ENCODE measurements around the gene C1QTNF7.

C1QTNF7 gene

DNA sequence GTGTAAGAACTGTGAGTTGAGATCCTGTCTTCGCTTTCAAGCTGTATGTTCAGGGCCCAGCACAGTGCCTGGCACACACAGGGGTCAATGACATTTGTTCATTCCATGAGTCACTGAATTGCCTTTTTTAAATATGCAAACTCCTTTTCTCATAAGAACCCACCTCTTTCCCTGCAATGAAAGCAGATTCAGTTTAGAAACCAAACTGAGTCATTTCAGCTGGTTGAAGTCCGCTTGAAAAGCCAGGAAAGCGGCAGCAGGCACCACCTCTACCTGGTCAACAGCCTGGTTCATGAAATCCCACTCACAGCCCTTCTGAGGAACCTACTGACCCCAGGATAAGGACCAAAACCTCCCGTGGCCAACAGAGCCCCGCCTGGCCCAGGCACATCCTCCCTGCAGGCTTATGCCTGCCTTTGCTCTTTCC, 4.5 kb upstream of the C1QTNF7 start:
- TF ChIP-seq ZFX (IDR thresholded peaks at IDR 0.05) (no peak), CTCF (conservative IDR thresholded peaks at IDR 0.05) (no peak)
- no peak overlapping the region for H3K27ac ChIP-seq

DNA sequence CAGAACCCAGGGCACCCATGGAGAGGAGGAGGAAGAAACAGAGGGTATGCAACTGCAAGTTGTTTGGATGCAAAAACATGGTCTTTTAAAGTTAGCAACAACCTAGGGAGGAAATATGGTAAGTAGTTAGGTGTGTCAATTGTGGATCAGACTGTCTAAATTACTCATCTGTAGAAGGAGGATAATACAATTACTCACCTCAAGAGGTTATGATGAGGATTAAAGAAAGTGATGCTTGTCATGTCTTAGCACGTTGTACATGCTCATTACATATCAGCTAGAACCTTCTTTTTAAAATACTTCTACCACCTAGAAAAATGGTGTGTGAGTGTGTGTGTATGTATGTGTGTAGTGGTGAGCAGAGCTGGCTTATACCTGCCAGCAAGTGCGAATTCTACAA, 2.3 kb upstream of the C1QTNF7 start:
- no peak overlapping the region for H3K27ac ChIP-seq
- TF ChIP-seq CTCF (conservative IDR thresholded peaks at IDR 0.05), result no peak
- no peak for TF ChIP-seq ZFX (IDR thresholded peaks at IDR 0.05)

- no peak overlapping the region for H3K27ac ChIP-seq
Observed at GRCh38 chr4:15427161-15427560, 672 bp upstream of the C1QTNF7 start.

GRCh38 chr4:15428611-15429010, 778 bp downstream of the C1QTNF7 start:
- TF ChIP-seq CTCF (conservative IDR thresholded peaks at IDR 0.05) (no peak), ZFX (IDR thresholded peaks at IDR 0.05) (no peak)

More at GRCh38 chr4:15427161-15427560, 672 bp upstream of the C1QTNF7 start:
- TF ChIP-seq CTCF (conservative IDR thresholded peaks at IDR 0.05) (no peak), ZFX (IDR thresholded peaks at IDR 0.05) (no peak)

DNA sequence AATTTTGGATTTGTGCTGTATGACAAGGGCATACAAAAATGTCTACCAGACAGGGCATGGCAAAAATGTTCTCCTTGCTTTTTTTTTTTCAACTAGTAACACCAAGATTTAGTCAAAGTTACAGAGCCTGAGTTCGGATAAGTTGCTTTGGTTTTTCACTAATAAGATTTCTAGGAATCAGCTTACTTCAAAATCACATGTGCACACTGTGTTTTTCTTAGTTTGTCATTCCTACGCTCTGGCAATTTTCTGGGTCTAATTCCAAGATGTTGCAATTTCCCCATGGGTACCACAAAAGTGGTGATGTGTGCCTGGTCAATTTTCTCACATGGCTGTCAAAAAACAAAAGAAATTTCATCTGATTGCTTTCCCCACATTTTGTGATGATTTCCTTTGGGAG, 6.3 kb downstream of the C1QTNF7 start:
- TF ChIP-seq CTCF (conservative IDR thresholded peaks at IDR 0.05) (no peak), ZFX (IDR thresholded peaks at IDR 0.05) (no peak)
- no peak overlapping the region for H3K27ac ChIP-seq

More at GRCh38 chr4:15428611-15429010, 778 bp downstream of the C1QTNF7 start:
- no peak overlapping the region for H3K27ac ChIP-seq

- no peak for TF ChIP-seq CTCF (conservative IDR thresholded peaks at IDR 0.05)
- TF ChIP-seq ZFX (IDR thresholded peaks at IDR 0.05), result no peak
- no peak overlapping the region for H3K27ac ChIP-seq
Observed at GRCh38 chr4:15434676-15435075, 6.8 kb downstream of the C1QTNF7 start.

GRCh38 chr4:15436513-15436912, 8.7 kb downstream of the C1QTNF7 start:
- TF ChIP-seq CTCF (conservative IDR thresholded peaks at IDR 0.05) (no peak), ZFX (IDR thresholded peaks at IDR 0.05) (no peak)
- H3K27ac ChIP-seq, result no peak overlapping the region
